Posterior cingulate gyrus (tissue), 11 donors: ENCODE measurements around the gene DCDC2C.

ENCODE experiments used
- DNase-seq, 10 donors: peaks; one replicate each; pipeline versions ENCODE4 v3.0.0 to v3.0.0-alpha.2; 2020 to 2021; ENCODE audit warnings: mixed read lengths in 3 of 10
- intact Hi-C: fragments of 100-400 bp; cut with DNase I; formaldehyde crosslinking; loops from one replicate; pipeline ENCODE4 v1.15.1; 2023

DCDC2C gene

GRCh38 chr2:3872451-3872850, 169.1 kb downstream of the DCDC2C start:
- intact Hi-C loops = no loop called here
- DNase-seq = no peak

GRCh38 chr2:3873899-3874298, 170.5 kb downstream of the DCDC2C start:
- no peak for DNase-seq
- intact Hi-C loops = no loop called here

DNA sequence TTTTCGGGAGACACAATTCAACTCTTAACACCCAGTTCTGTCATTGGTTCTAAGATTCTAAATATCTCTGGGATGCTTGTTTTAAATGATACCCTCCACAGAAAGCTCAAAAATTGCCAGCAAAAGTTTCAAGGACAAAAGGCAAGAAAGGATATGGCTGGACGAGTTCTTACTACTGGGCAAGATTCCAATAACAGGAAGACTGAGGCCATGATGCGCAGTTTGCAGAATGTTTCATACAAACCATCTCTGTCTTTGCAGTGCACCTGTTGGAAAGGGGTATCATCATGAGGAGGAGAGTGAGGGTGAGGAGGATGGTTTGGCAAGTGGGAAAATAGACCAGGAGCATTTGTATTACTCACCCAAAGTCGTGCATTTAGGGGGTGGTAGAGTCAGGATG, 172.8 kb downstream of the DCDC2C start:
- intact Hi-C loops = no loop called here
- no peak for DNase-seq

DNA sequence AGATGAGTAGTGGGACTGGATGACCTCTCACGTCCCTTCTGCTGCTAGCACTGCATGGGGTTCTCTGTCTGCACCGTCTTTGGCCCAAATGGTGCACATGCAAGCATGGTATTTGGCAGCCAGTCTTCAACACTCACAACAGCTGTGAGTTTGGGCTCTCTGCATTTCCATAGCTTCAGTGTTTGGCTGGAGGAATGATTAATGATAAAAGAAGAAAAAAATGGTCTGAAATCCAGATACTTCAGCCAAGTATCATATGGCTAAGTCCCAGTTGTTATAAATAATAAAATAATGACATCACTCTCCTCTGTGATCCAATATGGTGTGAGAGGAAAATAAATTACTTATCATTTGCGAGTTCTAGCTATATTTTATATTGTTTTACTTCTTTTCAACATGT, 173.3 kb downstream of the DCDC2C start:
- intact Hi-C loops = no loop called here
- DNase-seq = no peak

DNA sequence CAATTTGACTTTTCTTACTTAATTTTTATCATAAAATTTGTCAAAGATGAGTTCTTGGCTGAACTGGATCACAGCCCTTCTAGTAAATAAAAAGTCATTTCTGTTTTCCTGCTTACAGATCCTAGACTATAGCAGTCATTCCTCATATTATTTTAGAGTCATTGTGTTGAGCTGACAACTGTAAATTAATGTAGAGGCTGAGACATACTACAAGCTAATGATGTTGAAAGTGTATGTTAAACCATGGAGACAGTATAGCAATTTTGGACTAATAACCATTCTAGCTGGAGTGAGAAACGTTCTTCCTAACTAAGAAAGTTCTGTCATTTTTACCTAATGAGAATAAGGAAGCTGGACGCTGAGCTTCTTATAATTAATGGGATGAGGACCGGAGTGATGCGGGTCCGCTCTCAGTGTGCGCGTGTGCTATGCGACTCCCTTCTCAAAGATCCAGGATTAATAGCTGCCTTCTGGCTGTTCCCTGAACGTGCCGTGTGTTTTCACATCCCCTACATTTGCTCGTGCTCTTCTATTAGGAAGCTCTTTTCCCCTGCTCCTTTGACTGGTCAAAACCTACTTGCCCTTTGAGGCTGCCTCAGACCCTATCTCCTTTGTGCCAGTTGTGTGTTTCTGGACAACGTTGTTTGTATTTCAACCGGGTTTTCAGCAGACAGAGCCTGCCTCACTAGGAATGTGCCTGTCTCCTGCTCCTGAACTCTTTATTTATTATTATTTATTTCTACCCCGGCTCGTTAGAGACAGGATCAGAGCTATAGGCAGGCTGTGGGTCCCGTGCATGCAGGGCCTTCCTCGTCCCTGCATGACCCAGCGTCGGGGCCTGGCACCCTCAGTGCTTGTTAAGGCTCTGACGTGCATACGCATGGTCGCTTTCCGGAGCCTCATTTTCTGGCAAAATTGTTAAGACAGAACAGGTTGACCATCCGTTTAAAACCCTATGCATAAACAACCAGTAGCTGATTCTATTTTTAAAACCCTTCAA, 182.6 kb downstream of the DCDC2C start:
- no peak for DNase-seq
- intact Hi-C loops = no loop called here

GRCh38 chr2:3895021-3895420, 191.6 kb downstream of the DCDC2C start:
- DNase-seq = no peak
- intact Hi-C loops = no loop called here
